Measurements from ENCODE around the gene HPSE2.

GRCh38 chr10:98429320-98430072 lies 806.2 kb downstream of the HPSE2 start:
- TF ChIP-seq, protein P1, sequence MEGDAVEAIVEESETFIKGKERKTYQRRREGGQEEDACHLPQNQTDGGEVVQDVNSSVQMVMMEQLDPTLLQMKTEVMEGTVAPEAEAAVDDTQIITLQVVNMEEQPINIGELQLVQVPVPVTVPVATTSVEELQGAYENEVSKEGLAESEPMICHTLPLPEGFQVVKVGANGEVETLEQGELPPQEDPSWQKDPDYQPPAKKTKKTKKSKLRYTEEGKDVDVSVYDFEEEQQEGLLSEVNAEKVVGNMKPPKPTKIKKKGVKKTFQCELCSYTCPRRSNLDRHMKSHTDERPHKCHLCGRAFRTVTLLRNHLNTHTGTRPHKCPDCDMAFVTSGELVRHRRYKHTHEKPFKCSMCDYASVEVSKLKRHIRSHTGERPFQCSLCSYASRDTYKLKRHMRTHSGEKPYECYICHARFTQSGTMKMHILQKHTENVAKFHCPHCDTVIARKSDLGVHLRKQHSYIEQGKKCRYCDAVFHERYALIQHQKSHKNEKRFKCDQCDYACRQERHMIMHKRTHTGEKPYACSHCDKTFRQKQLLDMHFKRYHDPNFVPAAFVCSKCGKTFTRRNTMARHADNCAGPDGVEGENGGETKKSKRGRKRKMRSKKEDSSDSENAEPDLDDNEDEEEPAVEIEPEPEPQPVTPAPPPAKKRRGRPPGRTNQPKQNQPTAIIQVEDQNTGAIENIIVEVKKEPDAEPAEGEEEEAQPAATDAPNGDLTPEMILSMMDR (IDR thresholded peaks at IDR 0.05), result no peak
- TF ChIP-seq POLR2AphosphoS5 (IDR thresholded peaks at IDR 0.05; ENCODE audit: insufficient read depth in 1 of 2, low read depth in 1 of 2) (no peak), POLR2A (IDR thresholded peaks at IDR 0.05) (no peak)

Data from vagina (tissue), 2 donors.